NCI-H1048 (cell line): ENCODE results near the gene ABI3.
A peak's percentile ranks its signal among the peaks of the same experiment; 100 is the strongest.

ENCODE experiments used
- DNase-seq: peaks from one replicate; lab custom pipeline; 2025; lab: John Stamatoyannopoulos, UW

Gene ABI3

GRCh38 chr17:49225554-49226236 lies 15.2 kb downstream of the ABI3 start:
- no peak for DNase-seq

DNA sequence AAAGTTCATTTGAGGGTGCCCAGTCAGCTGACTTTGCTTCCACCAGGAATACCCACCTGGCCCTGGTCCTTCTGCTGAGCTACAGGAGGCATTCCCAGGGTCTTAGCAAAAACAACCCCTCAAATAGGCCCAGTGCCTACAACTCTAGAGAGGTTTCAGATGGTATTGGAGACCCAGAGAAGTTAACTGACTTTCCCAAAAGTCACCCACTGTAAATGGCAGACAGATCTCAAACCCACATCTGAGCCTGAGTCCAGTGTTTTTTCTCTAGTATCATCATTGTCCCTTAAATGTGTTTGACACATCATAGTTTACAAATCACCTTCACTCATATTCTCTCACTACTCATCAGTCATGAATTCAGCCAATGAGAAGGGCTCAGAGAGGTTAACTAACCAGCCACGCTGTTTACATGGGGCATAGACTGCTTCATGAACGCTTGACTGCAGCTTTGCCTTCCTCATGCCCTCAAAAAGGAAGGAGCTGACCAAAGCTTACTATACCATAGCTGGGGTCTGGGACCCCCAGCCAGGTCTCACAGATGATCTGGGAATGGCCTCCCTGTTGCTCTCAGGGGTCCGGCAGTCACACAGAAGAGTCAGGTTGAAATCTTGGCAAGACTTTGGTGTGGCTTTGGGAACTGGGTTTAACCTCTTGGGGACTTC lies 16.4 kb downstream of the ABI3 start:
- DNase-seq: no peak

- no peak for DNase-seq
Observed at GRCh38 chr17:49227436-49228261, 17.1 kb downstream of the ABI3 start.

GRCh38 chr17:49229076-49229804 lies 18.7 kb downstream of the ABI3 start:
- DNase-seq: no peak

DNA sequence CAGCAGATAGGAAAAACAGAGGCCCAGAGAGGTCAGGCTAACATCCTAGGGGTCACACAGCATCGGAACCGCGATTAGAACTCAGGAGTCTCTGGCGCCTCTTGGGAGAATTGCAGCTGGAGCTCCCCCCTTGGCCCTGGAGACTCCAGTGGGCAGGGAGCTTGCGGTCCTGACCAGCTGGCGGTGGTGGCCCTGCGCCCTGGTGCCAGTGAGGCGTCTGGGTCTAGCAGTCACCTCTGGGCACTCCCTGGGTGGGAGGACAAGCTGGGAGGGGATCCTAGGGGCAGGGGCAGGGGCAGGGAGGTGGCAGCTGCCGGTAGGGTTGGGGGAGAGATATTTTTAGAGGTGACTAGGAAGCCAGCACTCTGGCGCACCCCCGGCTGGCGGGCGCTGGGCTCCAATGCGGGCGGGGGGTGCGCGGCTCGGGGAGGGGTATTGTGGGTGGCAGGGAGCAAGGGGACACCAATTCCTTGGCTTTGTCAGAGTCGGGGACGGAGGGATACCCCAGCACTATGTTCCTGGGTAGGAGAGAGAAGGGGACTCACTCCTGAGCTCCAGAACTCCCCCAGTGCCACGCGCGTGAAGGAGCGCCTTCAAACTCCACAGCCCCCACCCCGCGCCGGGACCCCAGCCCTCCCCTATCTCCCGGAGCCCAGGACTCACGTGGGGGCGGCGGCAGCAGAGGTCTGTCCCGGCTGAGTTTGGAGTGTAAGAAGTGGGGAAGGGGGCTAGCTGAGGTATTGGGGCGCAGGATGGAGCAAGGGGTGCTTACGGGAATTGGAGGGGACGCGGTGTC lies 19.5 kb downstream of the ABI3 start:
- no peak for DNase-seq

GRCh38 chr17:49230636-49231562 lies 20.4 kb downstream of the ABI3 start, which contains the start of gene PHOSPHO1:
Gene PHOSPHO1, minus strand, starts transcription at chr17:49230787. Its CDS starts 4,096 bp downstream, at chr17:49226691.
- peak; percentile 14 for DNase-seq

GRCh38 chr17:49231563-49231894 lies 21.0 kb downstream of the ABI3 start:
- DNase-seq: no peak

DNA sequence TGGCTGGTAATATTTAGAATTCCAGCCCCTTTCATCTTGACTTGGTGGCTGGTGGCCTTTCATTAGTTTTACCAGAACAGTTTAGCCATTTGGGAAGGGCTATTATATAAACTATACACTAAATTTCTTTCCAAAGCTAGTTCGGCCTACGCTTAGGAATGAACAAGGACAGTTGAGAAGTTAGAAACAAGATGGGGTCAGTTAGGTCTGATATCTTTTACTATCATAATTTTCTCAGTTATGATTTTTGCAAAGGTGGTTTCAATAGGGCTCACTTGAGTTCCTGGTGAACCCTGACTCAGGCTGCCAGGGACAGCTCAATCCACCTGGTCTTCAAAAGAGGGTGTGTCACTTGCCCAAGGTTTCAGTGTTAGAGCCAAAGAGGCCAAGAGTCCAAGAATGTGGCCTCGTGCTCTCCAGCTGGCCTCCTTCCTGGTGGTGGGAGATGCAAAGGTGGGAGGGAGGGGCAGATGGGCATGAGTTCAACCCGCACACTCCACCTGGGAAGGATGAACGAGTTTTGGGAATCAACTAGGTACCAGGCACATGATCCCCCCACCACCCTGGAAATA lies 24.1 kb downstream of the ABI3 start:
- DNase-seq: no peak

DNA sequence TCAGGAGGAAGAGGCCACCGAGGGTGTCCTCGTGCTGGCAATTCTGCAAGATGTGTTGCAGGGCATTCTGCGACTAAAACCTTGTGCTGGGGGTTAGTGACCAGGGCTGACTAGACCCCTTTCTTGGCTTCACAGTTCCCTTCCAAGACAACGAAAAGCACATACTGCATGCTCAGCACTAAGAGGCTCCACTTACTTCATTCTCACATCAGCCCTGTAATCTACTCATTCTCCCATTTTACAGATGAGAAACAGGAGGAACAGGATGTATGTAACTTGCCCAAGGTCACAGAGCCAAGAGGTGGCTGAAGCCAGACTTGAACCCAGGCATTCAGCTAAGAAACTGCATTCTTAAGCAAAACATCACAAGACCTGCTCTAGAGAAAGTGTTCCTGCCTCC lies 25.4 kb downstream of the ABI3 start:
- DNase-seq: no peak

- no peak for DNase-seq
Observed at GRCh38 chr17:49239963-49240362, 29.5 kb downstream of the ABI3 start.

DNA sequence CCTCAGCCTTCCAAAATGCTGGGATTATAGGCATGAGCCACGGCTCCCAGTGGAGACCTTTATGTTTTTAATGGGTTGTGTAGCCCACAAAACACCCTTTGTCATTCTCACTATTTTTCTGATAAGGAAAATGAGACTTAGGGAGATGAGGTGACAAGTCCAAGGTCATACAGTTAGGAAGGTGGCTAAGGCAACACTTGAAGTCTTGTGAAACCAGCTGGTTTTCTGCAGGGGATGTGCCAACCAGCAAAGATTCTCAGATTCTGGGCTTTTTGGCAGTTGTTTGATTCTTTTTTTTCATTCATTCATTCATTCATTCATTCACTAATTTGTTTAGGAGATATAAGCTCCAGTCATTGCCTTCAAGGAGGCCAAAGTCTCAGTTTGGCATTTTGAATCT lies 30.1 kb downstream of the ABI3 start:
- no peak for DNase-seq

DNA sequence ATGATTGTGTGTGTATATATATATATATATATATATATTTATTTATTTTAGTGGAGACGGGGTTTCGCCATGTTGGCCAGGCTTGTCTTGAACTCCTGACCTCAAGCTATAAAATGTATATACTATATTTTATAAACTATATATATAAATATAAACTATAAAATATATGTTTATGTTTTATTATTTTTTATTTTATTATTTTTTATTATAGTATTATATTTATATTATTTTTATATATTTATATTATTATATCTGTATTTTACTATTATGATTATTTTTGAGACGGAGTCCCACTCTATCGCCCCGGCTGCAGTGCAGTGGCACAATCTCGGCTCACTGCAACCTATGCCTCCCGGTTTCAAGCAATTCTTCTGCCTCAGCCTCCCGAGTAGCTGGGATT lies 30.5 kb downstream of the ABI3 start:
- DNase-seq: no peak

DNA sequence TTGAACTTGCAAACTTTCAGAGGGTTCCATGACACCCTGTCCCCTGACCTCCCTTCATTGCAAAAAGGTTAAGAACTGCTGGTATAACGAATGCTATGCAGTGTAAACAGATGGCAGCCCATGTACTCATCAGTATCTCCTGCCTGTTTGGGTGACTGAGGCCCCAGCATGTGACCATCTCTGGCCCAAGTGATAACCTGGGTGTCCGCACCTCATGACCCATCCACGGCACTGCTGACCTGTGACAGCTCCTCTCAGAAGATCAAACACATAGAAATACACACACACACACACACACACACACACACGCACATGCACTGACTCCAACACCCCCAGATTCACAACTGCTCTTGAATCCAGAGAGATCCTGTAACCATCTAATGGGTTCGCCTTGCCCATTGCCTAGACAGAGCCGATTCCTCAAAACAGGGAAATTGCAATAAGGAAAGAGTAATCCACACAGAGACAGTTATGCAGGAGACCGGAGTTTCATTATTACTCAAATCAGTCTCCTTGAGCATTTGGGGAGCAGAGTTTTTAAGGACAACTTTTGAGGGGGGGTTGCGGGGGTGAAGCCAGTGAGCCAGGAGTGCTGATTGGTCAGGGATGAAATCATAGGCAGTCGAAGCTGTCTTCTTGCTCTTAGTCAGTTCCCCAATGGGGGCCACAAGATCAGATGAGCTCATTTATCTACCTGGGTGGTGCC lies 31.3 kb downstream of the ABI3 start:
- no peak for DNase-seq

DNA sequence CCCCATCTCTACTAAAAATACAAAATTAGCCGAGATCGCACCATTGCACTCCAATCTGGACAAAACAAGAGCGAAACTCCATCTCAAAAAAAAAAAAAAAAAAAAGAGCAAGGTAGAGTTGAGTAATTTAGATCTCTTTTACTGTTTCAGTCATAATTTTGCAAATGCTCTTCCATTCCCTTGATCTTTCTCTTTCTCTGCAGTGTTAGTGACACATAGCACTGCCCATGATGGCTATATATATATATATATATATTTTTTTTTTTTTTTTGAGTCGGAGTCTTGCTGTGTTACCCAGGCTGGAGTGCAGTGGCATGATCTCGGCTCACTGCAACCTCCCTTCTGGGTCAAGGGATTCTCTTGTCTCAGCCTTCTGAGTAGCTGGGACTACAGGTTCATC lies 32.3 kb downstream of the ABI3 start:
- DNase-seq: no peak

- no peak for DNase-seq
Observed at GRCh38 chr17:49244839-49245238, 34.3 kb downstream of the ABI3 start.

DNA sequence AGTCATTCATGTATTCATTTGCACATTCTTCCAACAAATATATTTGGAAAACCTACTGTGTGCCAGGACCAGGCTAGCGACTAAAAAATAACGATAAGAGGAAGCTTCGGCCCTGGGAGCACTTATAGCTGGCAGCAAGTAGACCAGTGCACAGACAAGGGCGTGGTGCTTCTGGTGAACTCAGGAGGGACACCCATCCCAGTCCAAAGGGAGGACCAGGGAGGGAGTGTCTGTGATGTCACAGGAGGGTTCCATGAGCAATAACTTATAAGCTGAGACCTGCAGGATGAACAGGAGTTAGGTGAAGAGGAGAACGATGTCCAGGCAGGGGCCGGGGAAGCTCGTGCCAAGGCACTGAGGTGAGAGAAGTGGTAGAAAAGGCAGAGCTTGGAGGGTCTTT lies 37.4 kb downstream of the ABI3 start:
- DNase-seq: no peak

GRCh38 chr17:49249292-49249794 lies 38.8 kb downstream of the ABI3 start:
- DNase-seq: no peak

DNA sequence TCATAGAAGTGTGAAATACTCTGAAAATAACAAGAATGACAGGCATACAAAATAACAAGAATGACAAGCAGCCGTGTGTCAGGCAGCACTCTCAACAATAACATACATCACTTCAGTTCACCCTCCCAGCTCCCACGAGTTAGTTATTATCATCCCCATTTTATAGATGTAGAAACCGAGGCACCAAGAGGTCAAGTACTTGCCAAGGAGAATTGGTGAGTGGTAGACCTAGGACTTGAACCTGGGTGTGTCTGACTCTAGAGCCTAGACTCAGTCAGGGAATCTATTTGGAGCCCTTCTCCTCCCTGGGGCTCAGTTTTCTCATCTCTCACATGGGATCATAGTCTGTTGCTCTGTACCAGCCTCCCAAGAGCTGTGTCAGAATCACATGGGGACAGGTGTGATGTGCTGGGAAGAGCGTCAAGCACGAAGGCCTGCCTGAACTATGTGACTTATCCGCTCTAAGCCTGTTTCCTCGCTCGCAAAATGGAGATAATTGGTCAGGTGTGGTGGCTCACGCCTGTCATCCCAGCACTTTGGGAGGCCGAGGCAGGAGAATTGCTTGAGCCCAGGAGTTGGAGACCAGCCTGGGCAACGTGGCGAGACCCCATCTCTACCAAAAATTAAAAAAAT lies 39.5 kb downstream of the ABI3 start:
- no peak for DNase-seq
